GM12873 (cell line): ENCODE results near the gene STAT1.

ENCODE experiments used
- CTCF ChIP-seq: IDR thresholded peaks from 2 replicates; pipeline ENCODE4 v1.5.1; 2012; ENCODE audit warnings: low read depth, mild to moderate bottlenecking, moderate library complexity, low read length, control low read depth; ENCODE audit not compliant: insufficient read depth; ENCODE audit errors: missing control alignments

Gene STAT1

GRCh38 chr2:191030521-191031154 lies 16.7 kb upstream of the STAT1 start:
- peak; percentile 79 for TF ChIP-seq CTCF

- TF ChIP-seq CTCF = no peak
Measured at GRCh38 chr2:191029280-191029950, 15.4 kb upstream of the STAT1 start.

- TF ChIP-seq CTCF = no peak
Measured at GRCh38 chr2:191026377-191026776, 12.4 kb upstream of the STAT1 start.

- no peak for TF ChIP-seq CTCF
Measured at GRCh38 chr2:191025135-191025534, 11.2 kb upstream of the STAT1 start.

- no peak for TF ChIP-seq CTCF
Measured at GRCh38 chr2:191023235-191023679, 9.3 kb upstream of the STAT1 start.

GRCh38 chr2:191020742-191021381 lies 6.9 kb upstream of the STAT1 start:
- no peak for TF ChIP-seq CTCF

GRCh38 chr2:191020221-191020741 lies 6.3 kb upstream of the STAT1 start:
- TF ChIP-seq CTCF = no peak
